ENCODE results near the gene ECM2. TPM values are rescaled to one million over a fixed set of nuclear protein-coding genes. Genes with fewer than 3 reads are reported as not detected.

Gene ECM2
- total RNA-seq, 6 donors from 2014 or later: 2.1 to 11.3 (median 8.5) TPM

DNA sequence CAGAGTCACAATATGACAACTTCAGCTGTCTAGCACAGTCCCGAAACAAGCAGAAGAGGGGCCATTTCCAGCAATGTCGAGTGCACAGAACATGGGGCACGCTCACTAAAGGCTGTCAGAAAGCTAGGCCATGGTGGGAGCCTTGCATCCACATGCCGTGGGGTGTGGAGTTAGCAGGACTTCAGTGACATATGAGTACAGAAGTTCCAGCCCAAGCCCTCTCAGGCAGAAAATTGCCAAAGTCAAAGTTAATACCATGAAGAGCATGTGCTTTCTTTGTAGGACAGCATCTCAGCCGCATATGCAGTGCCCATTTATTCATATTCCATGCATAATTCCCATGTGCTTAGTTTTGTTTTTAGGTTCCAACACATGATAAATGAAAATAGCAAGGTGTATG is 26.7 kb downstream of the ECM2 start:
- Histone ChIP-seq H3K4me3 (no peak overlapping the region), H3K36me3 (no peaks in the 10 kb centered on the region), H3K27ac (no peak overlapping the region), H3K9me3 (no peaks in the 10 kb centered on the region), H3K27me3 (no peaks in the 10 kb centered on the region), H3K4me1 (peaks cover 0 to 10% (median 4%) of the 10 kb centered on the region in 4 donors)
- 98% methylated on average over 5 of the region's 5 CpGs for WGBS, 2 donors
- DNase-seq: no peak
- no peak for TF ChIP-seq POLR2A (IDR thresholded peaks at IDR 0.05)
- no peak for TF ChIP-seq EP300 (IDR thresholded peaks at IDR 0.05)
- TF ChIP-seq, protein P1, sequence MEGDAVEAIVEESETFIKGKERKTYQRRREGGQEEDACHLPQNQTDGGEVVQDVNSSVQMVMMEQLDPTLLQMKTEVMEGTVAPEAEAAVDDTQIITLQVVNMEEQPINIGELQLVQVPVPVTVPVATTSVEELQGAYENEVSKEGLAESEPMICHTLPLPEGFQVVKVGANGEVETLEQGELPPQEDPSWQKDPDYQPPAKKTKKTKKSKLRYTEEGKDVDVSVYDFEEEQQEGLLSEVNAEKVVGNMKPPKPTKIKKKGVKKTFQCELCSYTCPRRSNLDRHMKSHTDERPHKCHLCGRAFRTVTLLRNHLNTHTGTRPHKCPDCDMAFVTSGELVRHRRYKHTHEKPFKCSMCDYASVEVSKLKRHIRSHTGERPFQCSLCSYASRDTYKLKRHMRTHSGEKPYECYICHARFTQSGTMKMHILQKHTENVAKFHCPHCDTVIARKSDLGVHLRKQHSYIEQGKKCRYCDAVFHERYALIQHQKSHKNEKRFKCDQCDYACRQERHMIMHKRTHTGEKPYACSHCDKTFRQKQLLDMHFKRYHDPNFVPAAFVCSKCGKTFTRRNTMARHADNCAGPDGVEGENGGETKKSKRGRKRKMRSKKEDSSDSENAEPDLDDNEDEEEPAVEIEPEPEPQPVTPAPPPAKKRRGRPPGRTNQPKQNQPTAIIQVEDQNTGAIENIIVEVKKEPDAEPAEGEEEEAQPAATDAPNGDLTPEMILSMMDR (IDR thresholded peaks at IDR 0.05): no peak
- no peak for TF ChIP-seq POLR2AphosphoS5 (IDR thresholded peaks at IDR 0.05)
- no peak for ATAC-seq (ENCODE audit: low FRiP score in 2 of 2)

DNA sequence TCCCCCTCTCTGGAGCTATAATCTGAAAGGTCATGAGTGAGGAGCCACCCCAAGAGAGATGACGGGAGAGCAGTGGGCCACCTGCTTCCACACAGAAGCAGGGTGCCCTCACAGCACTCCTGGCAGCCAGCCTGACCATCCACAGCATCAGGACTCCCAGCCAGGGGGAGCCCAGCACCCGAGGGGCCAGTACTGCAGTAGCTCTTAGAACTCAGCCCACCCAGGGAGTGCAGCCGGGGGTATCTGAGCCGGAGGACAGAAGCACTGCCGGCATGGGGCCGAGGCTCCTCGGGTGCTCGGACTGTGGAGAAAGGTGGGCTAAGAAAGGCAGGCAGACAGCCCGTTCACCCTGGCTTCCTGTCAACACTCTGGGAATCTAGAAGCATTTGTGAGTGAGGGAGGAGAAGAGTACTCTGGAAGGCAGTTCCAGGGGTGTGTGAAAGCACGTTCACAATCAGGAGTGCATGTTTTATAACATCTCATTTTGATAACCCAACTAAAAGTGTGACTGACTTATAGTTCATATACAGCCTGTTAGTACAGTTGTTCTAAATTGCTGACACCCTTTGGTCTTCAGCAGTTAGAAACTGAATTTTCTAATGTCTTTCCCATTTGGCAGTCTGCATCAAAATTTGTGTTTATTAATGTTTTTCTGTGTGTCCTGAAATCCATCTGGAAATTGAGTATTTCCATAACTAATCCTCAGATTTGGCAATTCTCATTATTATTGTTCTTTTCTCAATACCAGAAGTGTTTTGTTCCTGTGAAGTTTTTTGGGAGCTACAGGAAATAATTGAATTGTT is 27.6 kb downstream of the ECM2 start:
- Histone ChIP-seq H3K4me3 (no peak overlapping the region), H3K36me3 (no peaks in the 10 kb centered on the region), H3K9me3 (no peaks in the 10 kb centered on the region), H3K4me1 (peaks cover 0 to 10% (median 4%) of the 10 kb centered on the region in 4 donors), H3K27me3 (no peaks in the 10 kb centered on the region), H3K27ac (peak overlapping the region; percentile 36 to 73 (median 56))
- TF ChIP-seq EP300 (IDR thresholded peaks at IDR 0.05) (no peak), POLR2AphosphoS5 (IDR thresholded peaks at IDR 0.05) (no peak), POLR2A (IDR thresholded peaks at IDR 0.05) (no peak)
- TF ChIP-seq, protein P1 (IDR thresholded peaks at IDR 0.05): no peak
- 58 to 67% methylated on average over 9 to 10 of the region's 10 CpGs for WGBS, 2 donors
- ATAC-seq (ENCODE audit: low FRiP score in 2 of 2) (no peak), DNase-seq (peak in 1 of 2 donors; percentile 43)

DNA sequence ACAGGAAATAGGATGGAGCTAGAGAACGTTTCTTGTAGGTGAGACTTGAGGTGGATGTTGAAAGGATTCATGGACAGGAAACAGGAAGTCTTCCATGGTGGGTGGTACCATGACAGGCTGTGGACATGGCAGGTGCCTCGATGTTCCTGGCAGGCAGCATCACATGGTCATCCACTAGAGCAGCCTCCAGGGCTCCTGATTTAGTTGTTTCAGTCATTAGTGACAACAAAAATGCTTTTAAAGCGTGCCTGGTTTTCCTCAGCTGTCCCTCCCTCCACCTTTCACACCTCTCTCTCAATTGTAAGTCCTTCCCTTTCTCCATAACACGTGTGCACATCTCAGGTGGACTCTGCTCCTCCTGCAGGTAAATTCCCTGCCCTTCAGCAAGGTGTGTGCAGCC is 28.3 kb downstream of the ECM2 start:
- H3K4me1 ChIP-seq: peaks cover 0 to 10% (median 4%) of the 10 kb centered on the region in 4 donors
- 57 to 76% methylated on average over 4 of the region's 4 CpGs for WGBS, 2 donors
- H3K27ac ChIP-seq: peak overlapping the region in 3 of 4 donors; percentile 10 to 73 (median 64)
- H3K9me3 ChIP-seq: no peaks in the 10 kb centered on the region
- no peaks in the 10 kb centered on the region for H3K27me3 ChIP-seq
- DNase-seq: no peak
- no peaks in the 10 kb centered on the region for H3K36me3 ChIP-seq
- ATAC-seq (ENCODE audit: low FRiP score in 2 of 2): no peak
- TF ChIP-seq EP300 (IDR thresholded peaks at IDR 0.05): no peak
- no peak for TF ChIP-seq POLR2AphosphoS5 (IDR thresholded peaks at IDR 0.05)
- TF ChIP-seq, protein P1 (IDR thresholded peaks at IDR 0.05): no peak
- TF ChIP-seq POLR2A (IDR thresholded peaks at IDR 0.05): no peak
- H3K4me3 ChIP-seq: no peak overlapping the region

DNA sequence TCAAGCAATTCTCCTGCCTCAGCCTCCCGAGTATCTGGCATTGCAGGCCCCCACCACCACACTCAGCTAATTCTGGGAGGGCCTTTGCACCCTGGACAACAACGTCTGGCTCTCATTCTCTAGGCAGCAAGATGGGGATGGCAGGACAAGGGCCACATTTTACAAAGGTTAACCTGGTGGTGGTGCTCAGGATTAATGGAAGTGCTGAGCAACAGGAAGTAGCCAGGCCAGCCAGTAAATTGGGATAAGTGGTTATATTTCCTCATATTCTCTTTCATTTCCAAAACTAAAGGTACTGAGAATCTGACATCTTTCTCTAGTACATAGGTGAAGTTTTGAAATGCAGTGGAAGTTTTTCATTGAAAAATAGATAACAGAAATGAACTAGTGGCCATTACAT is 28.8 kb downstream of the ECM2 start:
- no peak for TF ChIP-seq EP300 (IDR thresholded peaks at IDR 0.05)
- TF ChIP-seq POLR2AphosphoS5 (IDR thresholded peaks at IDR 0.05): no peak
- no peak for TF ChIP-seq POLR2A (IDR thresholded peaks at IDR 0.05)
- TF ChIP-seq, protein P1 (IDR thresholded peaks at IDR 0.05): no peak
- Histone ChIP-seq H3K4me3 (no peak overlapping the region), H3K27ac (peak overlapping the region in 2 of 4 donors; percentile 10 to 20), H3K4me1 (peaks cover 0 to 10% (median 4%) of the 10 kb centered on the region in 4 donors), H3K36me3 (no peaks in the 10 kb centered on the region), H3K9me3 (no peaks in the 10 kb centered on the region), H3K27me3 (no peaks in the 10 kb centered on the region)
- WGBS, 2 donors: 82 to 86% methylated on average over 2 of the region's 2 CpGs
- ATAC-seq (ENCODE audit: low FRiP score in 2 of 2): no peak
- no peak for DNase-seq

Measured in upper lobe of left lung (tissue), 6 donors.